Kidney (tissue), 14 donors: Measurements from ENCODE around the gene GPC2. TPM values are rescaled to one million over a fixed set of nuclear protein-coding genes. Genes with fewer than 3 reads are reported as not detected.
A peak's percentile ranks its signal among the peaks of the same experiment; 100 is the strongest.
"Not testable (repeated sequence)": the region's sequence is repeated elsewhere in the genome, so short reads cannot be mapped to it uniquely, and the experiment has no call there.

Experiments
- DNase-seq, 5 donors: peaks; one replicate each; pipeline ENCODE4 v3.0.0-alpha.2; 2013 to 2020
- FAIRE-seq: peaks from 2 replicates; lab custom pipeline; 2012; peaks lifted over from hg19 to GRCh38; lab: Jason Lieb, UNC
- H3K27ac ChIP-seq, 2 donors: one replicate each; pipeline ENCODE4 v1.7.0; 2013; ENCODE audit warnings: low read depth in 2 of 2, low read length in 2 of 2, inconsistent platforms in 1 of 2
- H3K27me3 ChIP-seq: one replicate; pipeline ENCODE4 v1.7.1; 2013; ENCODE audit warnings: low read length, inconsistent platforms; ENCODE audit not compliant: control insufficient read depth, insufficient read depth
- H3K36me3 ChIP-seq, 3 donors: one replicate each; pipeline versions ENCODE4 v1.7.0 to v1.7.1; 2013; ENCODE audit warnings: low read length in 3 of 3, control low read depth in 1 of 3, inconsistent platforms in 1 of 3; ENCODE audit not compliant: insufficient read depth in 3 of 3, control insufficient read depth in 2 of 3
- H3K4me1 ChIP-seq, 3 donors: one replicate each; pipeline versions ENCODE4 v1.7.0 to v1.7.1; 2013; ENCODE audit warnings: low read length in 3 of 3, inconsistent platforms in 1 of 3, low read depth in 1 of 3; ENCODE audit not compliant: control insufficient read depth in 2 of 3, insufficient read depth in 2 of 3
- H3K4me3 ChIP-seq, 3 donors: one replicate each; pipeline versions ENCODE4 v1.7.0 to v1.8.1; 2013; ENCODE audit warnings: low read length in 3 of 3, control low read depth in 1 of 3, inconsistent platforms in 1 of 3
- H3K9ac ChIP-seq, 3 donors: one replicate each; pipeline versions ENCODE4 v1.7.0 to v1.7.1; 2013; ENCODE audit warnings: low read length in 3 of 3, control low read depth in 1 of 3, inconsistent platforms in 1 of 3
- H3K9me3 ChIP-seq, 3 donors: one replicate each; pipeline versions ENCODE4 v1.7.0 to v1.7.1; 2013; ENCODE audit warnings: low read length in 3 of 3, control low read depth in 1 of 3, inconsistent platforms in 1 of 3; ENCODE audit not compliant: control insufficient read depth in 2 of 3, insufficient read depth in 1 of 3
- intact Hi-C: fragments of 100-400 bp; cut with DNase I; formaldehyde crosslinking; loops from one replicate; pipeline ENCODE4 v1.11.1; 2022
- polyA plus RNA-seq: library from polyadenylated mRNA; stranded (reverse); fragments of 350-450 nt; fragmentation: Illumina TruSeq; extraction: RNeasy Lipid Tissue Mini Kit (QIAGEN cat#74804); gene quantifications from one replicate; pipeline ENCODE4 v1.2.3, GENCODE V29; 2014; ENCODE audit warnings: low read depth, low replicate concordance; ENCODE audit not compliant: insufficient read depth
- total RNA-seq: library from RNA; stranded (reverse); fragmentation: NEBNext Ultra II Directional; extraction: Animal tissue kit (Norgen Biotek cat#: 25700); gene quantifications from one replicate; pipeline ENCODE4 v1.2.1, GENCODE V29; 2021
- TF ChIP-seq, protein P1 (sequence below): IDR thresholded peaks from 3 replicates; pipeline ENCODE4 v1.5.1; 2012; ENCODE audit warnings: mild to moderate bottlenecking, moderate library complexity, borderline replicate concordance; ENCODE audit not compliant: insufficient read depth; ENCODE audit errors: extremely low read depth
- donor health status: control.
- donor health status: control.
- donor health status: control.
- donor health status: control.
- donor health status: control.
- donor health status: DM: yes; HTN: yes; CAD: no.
- donor health status: Normal renal cell carcinoma (clear cell type).

The GPC2 gene
- total and polyA plus RNA-seq, 2 donors from 2014 or later: 0.73 to 1.8 TPM

DNA sequence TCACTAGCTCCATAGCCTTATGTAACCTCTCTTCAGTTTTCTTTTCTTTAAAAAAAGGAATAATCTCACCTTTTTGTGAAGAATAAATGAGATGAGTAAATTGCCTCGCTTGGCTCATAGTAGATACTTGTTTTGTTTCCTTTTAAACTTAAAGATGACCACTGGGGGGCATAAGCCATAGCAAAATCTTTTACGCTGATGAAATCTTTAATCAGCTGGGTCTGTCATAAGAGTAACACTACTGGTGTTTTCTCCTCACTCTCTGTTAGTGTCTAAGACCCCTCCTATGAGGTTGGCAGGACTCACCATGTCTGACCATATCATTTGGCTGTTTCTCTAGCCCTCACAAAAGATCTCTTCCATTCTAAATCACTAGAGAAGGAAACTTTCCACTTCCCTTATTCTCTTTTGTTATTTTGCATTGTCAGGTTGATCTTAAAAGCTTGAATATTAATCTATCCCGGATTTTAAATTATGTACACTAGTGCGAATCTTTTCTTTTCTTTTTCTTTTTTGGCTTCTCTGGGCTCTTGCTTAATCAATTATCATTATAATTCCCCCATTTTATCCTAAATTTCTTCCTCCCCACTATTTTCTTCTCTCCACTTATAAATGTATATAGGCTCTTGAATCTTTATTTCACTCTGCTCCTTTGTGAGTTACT lies 13.0 kb upstream of the GPC2 start:
- intact Hi-C loops: no loop called here

DNA sequence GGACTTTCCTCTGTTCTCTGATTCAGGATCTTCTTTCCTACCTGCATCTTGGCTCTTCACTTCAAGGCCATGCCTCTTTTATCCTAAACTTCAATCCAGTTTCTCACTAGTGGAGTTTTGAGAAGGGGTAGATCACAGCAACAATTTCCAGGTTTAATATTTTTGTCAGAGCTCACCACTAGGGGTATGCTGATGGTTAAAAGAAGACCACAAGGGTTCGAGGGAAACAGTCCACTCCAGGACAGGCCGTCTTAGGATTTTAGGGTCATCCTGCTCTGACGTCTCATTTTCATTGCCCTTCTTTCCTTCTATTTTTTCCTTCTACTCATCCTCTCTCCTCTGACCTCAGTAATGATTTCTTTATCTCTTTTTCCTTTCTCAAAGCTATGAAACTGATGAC lies 11.9 kb upstream of the GPC2 start:
- no peaks in the 10 kb centered on the region for H3K4me1 ChIP-seq
- no peaks in the 10 kb centered on the region for H3K9me3 ChIP-seq
- FAIRE-seq (no peak), DNase-seq (no peak)
- H3K9ac ChIP-seq: no peak overlapping the region
- H3K36me3 ChIP-seq: no peaks in the 10 kb centered on the region
- H3K27me3 ChIP-seq: no peaks in the 10 kb centered on the region
- no peak overlapping the region for H3K27ac ChIP-seq
- TF ChIP-seq, protein P1, sequence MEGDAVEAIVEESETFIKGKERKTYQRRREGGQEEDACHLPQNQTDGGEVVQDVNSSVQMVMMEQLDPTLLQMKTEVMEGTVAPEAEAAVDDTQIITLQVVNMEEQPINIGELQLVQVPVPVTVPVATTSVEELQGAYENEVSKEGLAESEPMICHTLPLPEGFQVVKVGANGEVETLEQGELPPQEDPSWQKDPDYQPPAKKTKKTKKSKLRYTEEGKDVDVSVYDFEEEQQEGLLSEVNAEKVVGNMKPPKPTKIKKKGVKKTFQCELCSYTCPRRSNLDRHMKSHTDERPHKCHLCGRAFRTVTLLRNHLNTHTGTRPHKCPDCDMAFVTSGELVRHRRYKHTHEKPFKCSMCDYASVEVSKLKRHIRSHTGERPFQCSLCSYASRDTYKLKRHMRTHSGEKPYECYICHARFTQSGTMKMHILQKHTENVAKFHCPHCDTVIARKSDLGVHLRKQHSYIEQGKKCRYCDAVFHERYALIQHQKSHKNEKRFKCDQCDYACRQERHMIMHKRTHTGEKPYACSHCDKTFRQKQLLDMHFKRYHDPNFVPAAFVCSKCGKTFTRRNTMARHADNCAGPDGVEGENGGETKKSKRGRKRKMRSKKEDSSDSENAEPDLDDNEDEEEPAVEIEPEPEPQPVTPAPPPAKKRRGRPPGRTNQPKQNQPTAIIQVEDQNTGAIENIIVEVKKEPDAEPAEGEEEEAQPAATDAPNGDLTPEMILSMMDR: no peak
- no peak overlapping the region for H3K4me3 ChIP-seq
- intact Hi-C loops: no loop called here

More for the DNA sequence above, 13.0 kb upstream of the GPC2 start:
- DNase-seq: peak in 1 of 5 donors; percentile 52
- no peak for FAIRE-seq
- Histone ChIP-seq H3K9ac (no peak overlapping the region), H3K4me3 (no peak overlapping the region), H3K27me3 (no peaks in the 10 kb centered on the region), H3K9me3 (no peaks in the 10 kb centered on the region), H3K36me3 (no peaks in the 10 kb centered on the region), H3K27ac (no peak overlapping the region), H3K4me1 (no peaks in the 10 kb centered on the region)
- TF ChIP-seq, protein P1: peak; percentile 18

DNA sequence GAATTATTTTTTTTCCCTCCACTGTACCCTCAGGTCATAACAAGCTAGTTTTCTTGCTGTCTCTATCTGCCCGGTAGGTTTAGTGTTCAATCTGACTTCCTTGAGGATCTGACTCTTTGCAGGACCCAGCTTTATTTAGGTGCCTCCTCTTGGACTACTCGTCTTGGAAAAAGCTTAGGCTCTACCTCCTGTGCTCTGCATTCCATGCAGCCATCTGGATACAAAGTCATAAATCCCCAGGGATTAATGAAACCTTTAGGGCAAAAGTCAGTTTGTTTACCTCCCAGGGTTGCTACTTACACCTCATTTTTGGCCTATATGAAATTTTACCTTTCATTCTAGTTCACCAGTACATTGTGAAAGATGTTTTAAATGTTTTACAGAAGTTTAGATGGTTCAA lies 8.5 kb upstream of the GPC2 start:
- Histone ChIP-seq H3K9ac (no peak overlapping the region), H3K27ac (no peak overlapping the region), H3K36me3 (no peaks in the 10 kb centered on the region), H3K9me3 (no peaks in the 10 kb centered on the region), H3K4me1 (no peaks in the 10 kb centered on the region), H3K4me3 (no peak overlapping the region), H3K27me3 (no peaks in the 10 kb centered on the region)
- TF ChIP-seq, protein P1: no peak
- FAIRE-seq (no peak), DNase-seq (no peak)
- intact Hi-C loops: no loop called here

DNA sequence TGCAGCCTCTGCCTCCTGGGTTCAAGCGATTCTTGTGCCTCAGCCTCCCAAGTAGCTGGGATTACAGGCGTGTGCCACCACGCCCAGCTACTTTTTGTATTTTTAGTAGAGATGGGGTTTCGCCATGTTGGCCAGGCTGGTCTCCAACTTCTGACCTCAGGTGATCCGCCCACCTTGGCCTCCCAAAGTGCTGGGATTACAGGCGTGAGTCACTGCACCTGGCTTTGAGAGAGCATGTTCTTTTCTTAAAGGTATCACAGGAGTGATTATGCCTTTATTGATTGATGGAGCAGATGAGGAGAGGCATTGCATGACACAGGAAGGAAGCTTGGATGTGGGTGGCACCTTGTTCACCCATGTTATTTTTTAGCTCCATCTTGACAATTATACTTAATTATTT lies 5.9 kb upstream of the GPC2 start:
- DNase-seq, H3K27me3 ChIP-seq, H3K9ac ChIP-seq, H3K4me1 ChIP-seq, H3K27ac ChIP-seq, H3K4me3 ChIP-seq, H3K36me3 ChIP-seq, H3K9me3 ChIP-seq, intact Hi-C loops, FAIRE-seq: not testable (repeated sequence)

DNA sequence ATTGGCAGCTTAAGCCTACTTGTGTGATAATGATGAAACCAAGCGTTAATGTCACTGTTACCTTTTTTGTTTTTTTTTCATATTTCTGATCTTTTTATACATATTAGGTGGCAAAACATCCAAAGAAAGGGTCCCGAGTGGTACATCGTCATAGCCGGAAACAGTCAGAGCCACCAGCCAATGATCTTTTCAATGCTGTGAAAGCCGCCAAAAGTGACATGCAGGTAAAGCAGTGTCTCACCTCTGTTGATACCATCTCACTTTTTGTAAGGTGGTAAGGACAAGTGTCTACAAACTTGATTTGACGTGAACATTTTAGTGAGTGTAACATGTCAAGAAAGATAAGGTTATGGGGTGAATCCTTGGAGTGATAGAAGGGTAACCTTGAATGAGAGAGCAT lies 5.4 kb upstream of the GPC2 start:
- H3K27me3 ChIP-seq, H3K9me3 ChIP-seq, FAIRE-seq, DNase-seq, H3K9ac ChIP-seq, H3K27ac ChIP-seq, H3K4me1 ChIP-seq, H3K4me3 ChIP-seq, intact Hi-C loops, H3K36me3 ChIP-seq: not testable (repeated sequence)

DNA sequence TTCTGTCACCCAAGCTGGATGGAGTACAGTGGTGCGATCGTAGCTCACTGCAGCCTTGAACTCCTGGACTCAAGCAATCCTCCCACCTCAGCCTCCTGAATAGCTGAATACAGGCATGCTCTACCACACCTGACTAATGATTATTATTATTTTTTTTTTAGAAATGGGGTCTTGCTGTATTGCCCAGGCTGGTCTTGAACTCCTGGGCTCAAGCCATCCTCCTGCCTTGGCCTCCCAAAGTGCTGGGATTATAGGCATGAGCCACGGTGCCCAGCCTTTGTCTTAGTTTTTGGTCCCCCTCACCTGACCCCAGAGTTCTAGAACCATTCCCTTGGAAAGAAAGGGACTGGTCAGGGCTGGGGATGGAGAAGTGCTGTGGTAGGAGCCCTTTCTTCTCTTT lies 2.9 kb upstream of the GPC2 start:
- DNase-seq, H3K27me3 ChIP-seq, FAIRE-seq, H3K9me3 ChIP-seq, H3K4me1 ChIP-seq, H3K9ac ChIP-seq, H3K27ac ChIP-seq, H3K36me3 ChIP-seq, H3K4me3 ChIP-seq, intact Hi-C loops: not testable (repeated sequence)
